HepG2 (cell line): ENCODE measurements around the gene OR13J1. TPM values are rescaled to one million over a fixed set of nuclear protein-coding genes. Genes with fewer than 3 reads are reported as not detected.

Source experiments
- ATAC-seq: fragments of 200-7000 bp; cut with Tn5 transposase; 3 replicates; pipeline ENCODE4 v1.9.1; 2020; ENCODE audit warnings: mild to moderate bottlenecking, moderate library complexity
- BruUV-seq: library from RNA; stranded (reverse); fragments of 400-500 nt; replicated peaks from 2 replicates; lab custom pipeline; 2021; lab: Mats Ljungman, UMichigan
- CTCF ChIA-PET: fragments of 300-600 bp; formaldehyde crosslinking; extraction: SDS; loops from one replicate; lab custom pipeline; 2021; ENCODE audit warnings: low total read pairs, inconsistent platforms, low intra/inter-chr PET ratio; lab: Yijun Ruan, JAX
- POLR2A ChIA-PET: fragments of 350-600 bp; sonication (Branson Sonifier 250); formaldehyde crosslinking; loops from one replicate; lab custom pipeline; 2020; ENCODE audit warnings: antibody characterized with exemption, inconsistent platforms; lab: Yijun Ruan, JAX
- DNase-seq: peaks from one replicate; pipeline ENCODE4 v3.0.0-alpha.2; 2015; ENCODE audit warnings: low spot score
- FAIRE-seq: peaks from 3 replicates; lab custom pipeline; 2011; peaks lifted over from hg19 to GRCh38; lab: Jason Lieb, UNC
- H2AFZ ChIP-seq: one replicate; pipeline ENCODE4 v1.6.1; 2011; ENCODE audit warnings: low read length, inconsistent platforms
- H3K27ac ChIP-seq: fragments of 300-600 bp; 3 replicates; pipeline ENCODE4 v1.8.0; 2011; ENCODE audit warnings: mixed run types, mild to moderate bottlenecking, mixed read lengths, low read length, inconsistent platforms; ENCODE audit not compliant: insufficient read depth; ENCODE audit errors: extremely low read length
- H3K27me3 ChIP-seq, 2 experiments: fragments of 200-600 bp in 1 of 2; 2 replicates in 1 of 2; 3 replicates in 1 of 2; pipeline versions ENCODE4 v1.6.0 to v1.8.0; 2011; ENCODE audit warnings: low read length in 2 of 2, mild to moderate bottlenecking in 2 of 2, moderate library complexity in 2 of 2, inconsistent platforms in 1 of 2; ENCODE audit not compliant: insufficient read depth in 2 of 2, control insufficient read depth in 1 of 2
- H3K36me3 ChIP-seq, 2 experiments: fragments of 200-600 bp in 1 of 2; replicated peaks in 1 of 2; 2 replicates in 1 of 2; 3 replicates in 1 of 2; pipeline versions ENCODE4 v1.5.1 to v1.8.0; 2011; ENCODE audit warnings: low read length in 2 of 2, inconsistent platforms in 1 of 2; ENCODE audit not compliant: insufficient read depth in 2 of 2, control insufficient read depth in 1 of 2
- H3K4me1 ChIP-seq: 2 replicates; pipeline ENCODE4 v1.5.1; 2012; ENCODE audit warnings: low read length, inconsistent platforms; ENCODE audit not compliant: insufficient read depth
- H3K4me2 ChIP-seq: 2 replicates; pipeline ENCODE4 v1.6.0; 2011; ENCODE audit warnings: low read depth, low read length, inconsistent platforms
- H3K4me3 ChIP-seq, 3 experiments: fragments of 200-600 bp in 1 of 3; sonication (generic), shearing (Covaris generic) in 1 of 3; replicated peaks in 1 of 3; 2 replicates each; pipeline ENCODE4 v1.5.1; 2011 to 2016; ENCODE audit warnings: low read length in 3 of 3, inconsistent platforms in 2 of 3, low read depth in 2 of 3, mild to moderate bottlenecking in 2 of 3, control low read depth in 1 of 3, mixed read lengths in 1 of 3; ENCODE audit not compliant: insufficient read depth in 1 of 3
- H3K79me2 ChIP-seq: one replicate; pipeline ENCODE4 v1.6.1; 2011; ENCODE audit warnings: low read length, inconsistent platforms; ENCODE audit not compliant: insufficient read depth
- H3K9ac ChIP-seq: 2 replicates; pipeline ENCODE4 v1.6.0; 2011; ENCODE audit warnings: mild to moderate bottlenecking, low read depth, low read length, inconsistent platforms; ENCODE audit not compliant: insufficient read depth
- H3K9me3 ChIP-seq: 2 replicates; pipeline ENCODE4 v1.5.1; 2012; ENCODE audit warnings: mild to moderate bottlenecking, low read length
- H4K20me1 ChIP-seq: 2 replicates; pipeline ENCODE4 v1.6.0; 2011; ENCODE audit warnings: inconsistent platforms, mild to moderate bottlenecking, low read length, moderate library complexity; ENCODE audit not compliant: insufficient read depth
- AFF4 ChIP-seq: sonication (generic); formaldehyde crosslinking; IDR thresholded peaks from 2 replicates; pipeline ENCODE4 v1.4.0; 2020; ENCODE audit warnings: missing genetic modification reagents
- BCL6 ChIP-seq: IDR thresholded peaks from 2 replicates; pipeline ENCODE4 v1.6.1; 2016; ENCODE audit warnings: missing genetic modification reagents, missing compliant biosample characterization
- CBX5 ChIP-seq: sonication (generic); formaldehyde crosslinking; IDR thresholded peaks from 2 replicates; pipeline ENCODE4 v1.4.0; 2020; ENCODE audit warnings: missing genetic modification reagents, borderline replicate concordance
- GLI4 ChIP-seq: sonication (generic); formaldehyde crosslinking; IDR thresholded peaks from 2 replicates; pipeline ENCODE4 v1.5.1; 2020; ENCODE audit warnings: missing genetic modification reagents, mild to moderate bottlenecking, moderate library complexity, borderline replicate concordance
- HIVEP1 ChIP-seq: sonication (generic); formaldehyde crosslinking; IDR thresholded peaks from 2 replicates; pipeline ENCODE4 v1.4.0; 2020; ENCODE audit warnings: mild to moderate bottlenecking, missing genetic modification reagents
- MATR3 ChIP-seq: sonication (generic); formaldehyde crosslinking; IDR thresholded peaks from 2 replicates; pipeline ENCODE4 v1.4.0; 2020; ENCODE audit warnings: missing genetic modification reagents
- TCF7L2 ChIP-seq: IDR thresholded peaks from 2 replicates; pipeline ENCODE4 v1.6.1; 2011; ENCODE audit warnings: mild to moderate bottlenecking, low read depth, low read length, moderate library complexity
- ZNF446 ChIP-seq: sonication (generic); formaldehyde crosslinking; IDR thresholded peaks from 2 replicates; pipeline ENCODE4 v1.5.0; 2020; ENCODE audit warnings: mild to moderate bottlenecking, missing genetic modification reagents
- ZNF891 ChIP-seq: sonication (generic); formaldehyde crosslinking; IDR thresholded peaks from 2 replicates; pipeline ENCODE4 v1.5.0; 2020; ENCODE audit warnings: mild to moderate bottlenecking, missing genetic modification reagents
- WGBS: methylation state at CpG from one replicate; pipeline ENCODE4 v1.1.6; 2017; ENCODE audit warnings: low lambda C conversion rate; 5-methylcytosine and 5-hydroxymethylcytosine counted together
- in situ Hi-C: cut with HindIII; loops from 2 replicates; pipeline ENCODE4 v1.10.0; 2017; ENCODE audit warnings: low pct_unique_long_range_greater_than_20kb; ENCODE audit not compliant: extremely low pct_ligation_motif_present
- intact Hi-C: fragments of 100-400 bp; cut with micrococcal nuclease; formaldehyde crosslinking; loops from one replicate; pipeline ENCODE4 v1.10.0; 2022; ENCODE audit not compliant: unreplicated experiment
- polyA plus RNA-seq, 8 experiments: library from polyadenylated mRNA; depleted of rRNA in 3 of 8; stranded (reverse) in 7 of 8; unstranded in 1 of 8; fragments of >200 nt; fragmentation: Illumina TruSeq in 4 of 8; extraction: Trizol in 4 of 8; gene quantifications; 2 replicates each; pipeline versions ENCODE4 v1.2.1 to v1.2.3, GENCODE V29; 2011 to 2016; ENCODE audit warnings: low read depth in 4 of 8, missing spikeins in 1 of 8, mixed read lengths in 1 of 8; ENCODE audit not compliant: insufficient read depth in 1 of 8
- total RNA-seq, 5 experiments: library from RNA; depleted of rRNA; stranded (reverse); fragments of >200 nt; fragmentation: Illumina TruSeq; extraction: Trizol; gene quantifications; 2 replicates each; pipeline ENCODE4 v1.2.3, GENCODE V29; 2016; ENCODE audit warnings: low read depth in 1 of 5

OR13J1 gene
- total and polyA plus RNA-seq, 2 of the 13 experiments (the other 11 are each of a cell fraction or from before 2014, with no cell fraction given): not detected

GRCh38 chr9:35852267-35852815 is 17.9 kb downstream of the OR13J1 start:
- FAIRE-seq: no peak

More at GRCh38 chr9:35852267-35852815, 17.9 kb downstream of the OR13J1 start:
- in situ Hi-C loops (no loop called here), intact Hi-C loops (no loop called here)
- ChIA-PET POLR2A (no interaction called here), CTCF (no interaction called here)
- Histone ChIP-seq H3K27ac (no peak overlapping the region), H3K4me1 (no peaks in the 10 kb centered on the region), H3K4me2 (no peak overlapping the region), H3K9me3 (no peaks in the 10 kb centered on the region), H2AFZ (no peak overlapping the region), H3K36me3 (no peaks in the 10 kb centered on the region), H4K20me1 (no peaks in the 10 kb centered on the region), H3K79me2 (no peaks in the 10 kb centered on the region), H3K27me3 (peaks cover 0 to 20% of the 10 kb centered on the region in 2 experiments; a peak in 1 of 5 replicates), H3K9ac (no peak overlapping the region), H3K4me3 (no peak overlapping the region)
- BruUV-seq: no TSS peak
- DNase-seq (no peak), ATAC-seq (no peak)
- WGBS: 65% methylated on average over 2 of the region's 2 CpGs
- no peak for TF ChIP-seq TCF7L2
- TF ChIP-seq BCL6 (CRISPR knock-in tag): no peak
- TF ChIP-seq ZNF891 (CRISPR knock-in tag): no peak
- no peak for TF ChIP-seq MATR3 (CRISPR knock-in tag)
- TF ChIP-seq CBX5 (CRISPR knock-in tag): no peak
- no peak for TF ChIP-seq AFF4 (CRISPR knock-in tag)
- no peak for TF ChIP-seq HIVEP1 (CRISPR knock-in tag)
- no peak for TF ChIP-seq ZNF446 (CRISPR knock-in tag)
- no peak for TF ChIP-seq GLI4 (CRISPR knock-in tag)
